Caco-2 (cell line): ENCODE results near the gene ARL10. TPM values are rescaled to one million over a fixed set of nuclear protein-coding genes. Genes with fewer than 3 reads are reported as not detected.

ENCODE experiments used
- BruUV-seq: library from RNA; stranded (reverse); fragments of 400-500 nt; replicated peaks from 2 replicates; lab custom pipeline; 2021; lab: Mats Ljungman, UMichigan
- CTCF ChIA-PET: fragments of 300-600 bp; sonication (Branson Sonifier 250); formaldehyde crosslinking; loops from one replicate; lab custom pipeline; 2022; ENCODE audit warnings: antibody characterized with exemption; lab: Charles Lee
- POLR2A ChIA-PET: fragments of 300-600 bp; sonication (Branson Sonifier 250); formaldehyde crosslinking; loops from one replicate; lab custom pipeline; 2022; ENCODE audit warnings: antibody characterized with exemption; lab: Charles Lee
- DNase-seq, 2 experiments: peaks; one replicate each; pipeline versions ENCODE4 v3.0.0 to v3.0.0-alpha.2; 2020 to 2022
- H3K27me3 ChIP-seq: replicated peaks from 2 replicates; pipeline ENCODE4 v1.6.0; 2011; ENCODE audit warnings: low read length; ENCODE audit not compliant: control insufficient read depth, insufficient read depth
- H3K36me3 ChIP-seq: 2 replicates; pipeline ENCODE4 v1.5.1; 2011; ENCODE audit warnings: low read length; ENCODE audit not compliant: control insufficient read depth, insufficient read depth
- H3K4me1 ChIP-seq: fragments of 250-450 bp; sonication (Bioruptor Pico); 2 replicates; pipeline ENCODE4 v1.5.1; 2020; ENCODE audit warnings: mild to moderate bottlenecking
- H3K4me3 ChIP-seq: 2 replicates; pipeline ENCODE4 v1.5.1; 2011; ENCODE audit warnings: low read depth, mild to moderate bottlenecking, control low read depth, low read length
- H3K9me3 ChIP-seq: fragments of 250-450 bp; sonication (Bioruptor Pico); 2 replicates; pipeline ENCODE4 v1.5.1; 2020; ENCODE audit warnings: mild to moderate bottlenecking, moderate library complexity
- H3K27ac Mint-ChIP-seq: one replicate; pipeline ENCODE4 v1.8.0; 2022; ENCODE audit warnings: mixed read lengths; ENCODE audit not compliant: unreplicated experiment
- H3K27me3 Mint-ChIP-seq: one replicate; pipeline ENCODE4 v1.8.0; 2022; ENCODE audit warnings: mixed read lengths; ENCODE audit not compliant: insufficient read depth, unreplicated experiment
- H3K36me3 Mint-ChIP-seq: one replicate; pipeline ENCODE4 v1.8.0; 2022; ENCODE audit warnings: mild to moderate bottlenecking, mixed read lengths; ENCODE audit not compliant: insufficient read depth, unreplicated experiment
- H3K4me1 Mint-ChIP-seq: one replicate; pipeline ENCODE4 v1.8.0; 2022; ENCODE audit warnings: low read depth, mixed read lengths; ENCODE audit not compliant: unreplicated experiment
- H3K4me3 Mint-ChIP-seq: one replicate; pipeline ENCODE4 v1.8.0; 2022; ENCODE audit warnings: mild to moderate bottlenecking, moderate library complexity, mixed read lengths; ENCODE audit not compliant: unreplicated experiment
- H3K9me3 Mint-ChIP-seq: one replicate; pipeline ENCODE4 v1.8.0; 2022; ENCODE audit warnings: mixed read lengths; ENCODE audit not compliant: unreplicated experiment
- CTCF ChIP-seq, 2 experiments: fragments of 200-600 bp in 1 of 2; IDR thresholded peaks; 1 replicate in 1 of 2; 2 replicates in 1 of 2; pipeline versions ENCODE4 v1.5.1 to v1.8.0; 2011 to 2022; ENCODE audit warnings: antibody characterized with exemption in 1 of 2, control low read depth in 1 of 2, inconsistent platforms in 1 of 2, low read depth in 1 of 2, low read length in 1 of 2, mild to moderate bottlenecking in 1 of 2, moderate library complexity in 1 of 2; ENCODE audit not compliant: insufficient read depth in 1 of 2, severe bottlenecking in 1 of 2, unreplicated experiment in 1 of 2
- intact Hi-C: fragments of 100-400 bp; cut with micrococcal nuclease; formaldehyde crosslinking; loops from one replicate; pipeline ENCODE4 v1.10.0; 2022; ENCODE audit not compliant: unreplicated experiment
- total RNA-seq: library from RNA; stranded (reverse); gene quantifications from 2 replicates; pipeline ENCODE4 v1.2.3, GENCODE V29; 2022

ARL10 gene
- total RNA-seq, 1 experiment from 2014 or later: 2.3 TPM

- intact Hi-C loops: no loop called here
- POLR2A ChIA-PET: no interaction called here
- Histone ChIP-seq H3K4me1 (no peaks in the 10 kb centered on the region), H3K36me3 (no peaks in the 10 kb centered on the region; the same call in 1 of the 2 replicates), H3K9me3 (no peaks in the 10 kb centered on the region), H3K27me3 (no peaks in the 10 kb centered on the region), H3K4me3 (no peak overlapping the region)
- Mint-ChIP-seq H3K4me3 (no peak overlapping the region), H3K27me3 (no peaks in the 10 kb centered on the region), H3K27ac (no peak overlapping the region), H3K9me3 (no peaks in the 10 kb centered on the region), H3K4me1 (no peaks in the 10 kb centered on the region), H3K36me3 (peaks cover 37% of the 10 kb centered on the region)
- BruUV-seq: no TSS peak
- CTCF ChIA-PET: no interaction called here
- no peak for DNase-seq
- TF ChIP-seq CTCF (IDR thresholded peaks at IDR 0.05; ENCODE audit: insufficient read depth in 1 of 2, low read depth in 1 of 2, low read length in 1 of 2, severe bottlenecking in 1 of 2, unreplicated experiment in 1 of 2): no peak
Observed at GRCh38 chr5:176392526-176392925, 27.2 kb downstream of the ARL10 start.

GRCh38 chr5:176394096-176394495 lies 28.8 kb downstream of the ARL10 start:
- no peaks in the 10 kb centered on the region for H3K27me3 ChIP-seq
- H3K9me3 Mint-ChIP-seq: no peaks in the 10 kb centered on the region
- no peak overlapping the region for H3K4me3 Mint-ChIP-seq
- CTCF ChIA-PET: no interaction called here
- H3K27me3 Mint-ChIP-seq: no peaks in the 10 kb centered on the region
- no peaks in the 10 kb centered on the region for H3K4me1 Mint-ChIP-seq
- H3K36me3 ChIP-seq: no peaks in the 10 kb centered on the region; the same call in 1 of the 2 replicates
- no peak overlapping the region for H3K27ac Mint-ChIP-seq
- BruUV-seq: no TSS peak
- TF ChIP-seq CTCF (IDR thresholded peaks at IDR 0.05; ENCODE audit: insufficient read depth in 1 of 2, low read depth in 1 of 2, low read length in 1 of 2, severe bottlenecking in 1 of 2, unreplicated experiment in 1 of 2): no peak
- intact Hi-C loops: no loop called here
- H3K9me3 ChIP-seq: no peaks in the 10 kb centered on the region
- H3K4me1 ChIP-seq: no peaks in the 10 kb centered on the region
- POLR2A ChIA-PET: no interaction called here
- peaks cover 21% of the 10 kb centered on the region for H3K36me3 Mint-ChIP-seq
- no peak for DNase-seq
- H3K4me3 ChIP-seq: no peak overlapping the region

- no peak for DNase-seq
- Mint-ChIP-seq H3K4me3 (no peak overlapping the region), H3K9me3 (no peaks in the 10 kb centered on the region), H3K4me1 (no peaks in the 10 kb centered on the region), H3K27ac (no peak overlapping the region), H3K27me3 (no peaks in the 10 kb centered on the region), H3K36me3 (peaks cover 17% of the 10 kb centered on the region)
- intact Hi-C loops: no loop called here
- no peaks in the 10 kb centered on the region for H3K4me1 ChIP-seq
- ChIA-PET POLR2A (no interaction called here), CTCF (no interaction called here)
- H3K27me3 ChIP-seq: no peaks in the 10 kb centered on the region
- TF ChIP-seq CTCF (IDR thresholded peaks at IDR 0.05; ENCODE audit: insufficient read depth in 1 of 2, low read depth in 1 of 2, low read length in 1 of 2, severe bottlenecking in 1 of 2, unreplicated experiment in 1 of 2): no peak
- H3K36me3 ChIP-seq: no peaks in the 10 kb centered on the region; the same call in 1 of the 2 replicates
- no TSS peak for BruUV-seq
- H3K4me3 ChIP-seq: no peak overlapping the region
- no peaks in the 10 kb centered on the region for H3K9me3 ChIP-seq
Observed at GRCh38 chr5:176394881-176395675, 29.8 kb downstream of the ARL10 start.
